Measurements from ENCODE around the gene XCR1. TPM values are rescaled to one million over a fixed set of nuclear protein-coding genes. Genes with fewer than 3 reads are reported as not detected.

Gene XCR1
- total RNA-seq, 4 donors from 2014 or later = 0.04 TPM; not detected in 3

DNA sequence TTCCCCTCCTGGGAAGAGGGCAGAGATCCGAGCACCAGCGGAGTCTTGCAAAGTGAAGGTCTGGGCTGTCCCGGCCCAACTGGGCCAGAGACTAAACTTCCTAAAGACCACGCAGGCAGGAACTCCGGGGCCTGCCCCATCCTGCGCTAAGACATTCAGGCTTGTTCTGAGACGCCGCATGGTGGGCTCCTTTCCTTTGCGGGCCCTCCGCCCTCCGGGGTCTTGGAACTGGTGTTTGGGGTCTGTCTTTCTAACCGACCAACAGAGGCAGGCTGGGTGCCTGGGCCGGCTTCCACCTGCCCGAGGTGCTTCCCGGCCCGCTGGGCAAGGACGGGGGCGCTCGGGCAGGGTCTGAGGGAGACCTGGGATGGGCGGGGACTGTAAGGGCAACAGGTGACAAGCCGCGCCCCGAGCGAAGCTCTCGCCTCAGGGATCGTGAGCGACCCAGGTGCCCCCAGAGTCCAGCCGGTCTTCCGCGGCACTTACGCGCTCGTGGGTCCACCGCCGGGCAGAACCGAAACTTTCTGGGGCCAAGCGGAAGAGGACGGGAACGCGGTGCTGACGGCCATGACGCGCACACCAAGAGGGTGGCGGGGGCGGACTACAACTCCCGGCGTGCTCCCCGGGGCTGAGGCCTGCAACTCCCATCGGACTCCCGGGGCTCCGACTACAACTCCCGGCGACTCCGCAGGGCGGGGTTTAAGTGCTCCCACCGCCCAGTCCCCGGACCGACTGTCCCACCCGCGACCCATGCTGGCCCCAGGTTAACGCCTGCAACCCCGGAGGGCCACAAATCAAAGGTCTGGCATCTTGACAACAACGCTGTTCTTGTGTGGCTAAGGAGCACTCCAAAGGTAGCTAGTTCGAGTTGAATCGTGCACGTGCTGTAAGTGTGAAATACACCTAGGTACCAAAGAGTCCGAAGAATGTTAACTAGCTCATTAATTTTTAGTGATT, 31.8 kb downstream of the XCR1 start, which contains the start of gene FYCO1:
Gene FYCO1 (minus strand): TSS at position 589 of the 957 bp plus-strand sequence. CDS start 10,914 bp downstream, outside the sequence.
- in situ Hi-C loops (cut with MboI; ENCODE audit: low sequenced_read_pairs in 4 of 4) = no loop called here
- TF ChIP-seq, protein P1, sequence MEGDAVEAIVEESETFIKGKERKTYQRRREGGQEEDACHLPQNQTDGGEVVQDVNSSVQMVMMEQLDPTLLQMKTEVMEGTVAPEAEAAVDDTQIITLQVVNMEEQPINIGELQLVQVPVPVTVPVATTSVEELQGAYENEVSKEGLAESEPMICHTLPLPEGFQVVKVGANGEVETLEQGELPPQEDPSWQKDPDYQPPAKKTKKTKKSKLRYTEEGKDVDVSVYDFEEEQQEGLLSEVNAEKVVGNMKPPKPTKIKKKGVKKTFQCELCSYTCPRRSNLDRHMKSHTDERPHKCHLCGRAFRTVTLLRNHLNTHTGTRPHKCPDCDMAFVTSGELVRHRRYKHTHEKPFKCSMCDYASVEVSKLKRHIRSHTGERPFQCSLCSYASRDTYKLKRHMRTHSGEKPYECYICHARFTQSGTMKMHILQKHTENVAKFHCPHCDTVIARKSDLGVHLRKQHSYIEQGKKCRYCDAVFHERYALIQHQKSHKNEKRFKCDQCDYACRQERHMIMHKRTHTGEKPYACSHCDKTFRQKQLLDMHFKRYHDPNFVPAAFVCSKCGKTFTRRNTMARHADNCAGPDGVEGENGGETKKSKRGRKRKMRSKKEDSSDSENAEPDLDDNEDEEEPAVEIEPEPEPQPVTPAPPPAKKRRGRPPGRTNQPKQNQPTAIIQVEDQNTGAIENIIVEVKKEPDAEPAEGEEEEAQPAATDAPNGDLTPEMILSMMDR (IDR thresholded peaks at IDR 0.05 in 4 of 5, conservative IDR thresholded peaks at IDR 0.05 in 1 of 5) = peak in 1 of 5 experiments; percentile 7
- peak; percentile 91 to 94 for TF ChIP-seq POLR2A (IDR thresholded peaks at IDR 0.05)
- intact Hi-C loops (cut with DNase I; ENCODE audit: low total_unique reads) = loop anchor here (10.0 kb wide), 1 partner anchor 441 kb away; no protein-coding TSS in a partner anchor
- no peaks in the 10 kb centered on the region for H3K36me3 ChIP-seq
- H3K4me3 ChIP-seq = peak within 1 kb of the TSS; percentile 83 to 98 (median 94)
- peaks cover 47 to 50% of the 10 kb centered on the region in 2 donors for H3K4me1 ChIP-seq
- DNase-seq (peak; percentile 95 to 96), ATAC-seq (peak; percentile 66 to 69)
- H3K9me3 ChIP-seq = no peaks in the 10 kb centered on the region
- H3K27me3 ChIP-seq = no peaks in the 10 kb centered on the region
- H3K27ac ChIP-seq = peak within 1 kb of the TSS; percentile 97 to 100 (median 100)

DNA sequence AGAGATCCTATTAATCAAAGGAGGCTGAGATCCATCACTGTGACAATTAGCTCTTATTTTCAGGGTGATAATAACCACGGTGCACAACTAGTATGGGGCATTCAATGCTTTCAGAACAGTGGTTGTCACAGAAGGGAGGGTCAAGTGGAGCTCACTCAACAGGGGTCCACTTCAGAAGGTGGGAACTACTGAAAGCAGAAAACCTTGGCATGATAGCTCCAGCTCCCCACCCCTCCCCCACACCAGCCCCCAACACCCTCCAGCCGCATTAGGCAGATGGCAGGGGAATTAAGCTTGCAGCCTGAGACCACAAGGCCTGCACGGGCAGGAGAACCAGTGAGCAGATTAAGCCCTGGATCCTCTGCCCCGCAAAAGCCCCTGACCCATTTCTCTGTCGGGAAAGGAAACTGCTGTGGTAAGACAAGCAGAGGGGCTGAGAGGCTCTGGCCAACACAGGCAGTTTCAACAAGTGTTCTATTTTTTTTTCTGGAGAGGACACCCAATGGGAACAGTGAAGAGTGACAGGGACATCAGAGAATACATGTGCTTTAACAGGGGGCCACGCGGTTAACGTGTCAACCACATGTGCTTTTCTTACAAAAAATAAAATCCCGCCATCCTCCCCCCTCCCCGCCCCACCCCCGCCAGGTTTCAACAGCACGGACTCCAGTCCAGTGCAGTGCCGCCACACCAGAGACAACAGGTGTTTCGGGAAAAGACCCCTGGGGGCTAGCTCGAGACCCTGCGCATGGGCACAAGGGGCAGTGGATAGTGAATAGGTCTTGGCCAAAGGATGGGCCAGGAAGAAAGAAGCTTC, 32.7 kb downstream of the XCR1 start:
- in situ Hi-C loops (cut with MboI; ENCODE audit: low sequenced_read_pairs in 4 of 4) = no loop called here
- Histone ChIP-seq H3K27me3 (no peaks in the 10 kb centered on the region), H3K9me3 (no peaks in the 10 kb centered on the region), H3K4me1 (peaks cover 56 to 58% of the 10 kb centered on the region in 2 donors), H3K27ac (peak overlapping the region; percentile 97 to 100 (median 100)), H3K4me3 (peak overlapping the region; percentile 83 to 98 (median 94)), H3K36me3 (no peaks in the 10 kb centered on the region)
- DNase-seq (no peak), ATAC-seq (peak; percentile 17 to 22)
- TF ChIP-seq POLR2A (IDR thresholded peaks at IDR 0.05) = no peak
- TF ChIP-seq, protein P1 (IDR thresholded peaks at IDR 0.05 in 4 of 5, conservative IDR thresholded peaks at IDR 0.05 in 1 of 5) = no peak
- intact Hi-C loops (cut with DNase I; ENCODE audit: low total_unique reads) = loop anchor here (10.0 kb wide), 1 partner anchor 440 kb away; no protein-coding TSS in a partner anchor

DNA sequence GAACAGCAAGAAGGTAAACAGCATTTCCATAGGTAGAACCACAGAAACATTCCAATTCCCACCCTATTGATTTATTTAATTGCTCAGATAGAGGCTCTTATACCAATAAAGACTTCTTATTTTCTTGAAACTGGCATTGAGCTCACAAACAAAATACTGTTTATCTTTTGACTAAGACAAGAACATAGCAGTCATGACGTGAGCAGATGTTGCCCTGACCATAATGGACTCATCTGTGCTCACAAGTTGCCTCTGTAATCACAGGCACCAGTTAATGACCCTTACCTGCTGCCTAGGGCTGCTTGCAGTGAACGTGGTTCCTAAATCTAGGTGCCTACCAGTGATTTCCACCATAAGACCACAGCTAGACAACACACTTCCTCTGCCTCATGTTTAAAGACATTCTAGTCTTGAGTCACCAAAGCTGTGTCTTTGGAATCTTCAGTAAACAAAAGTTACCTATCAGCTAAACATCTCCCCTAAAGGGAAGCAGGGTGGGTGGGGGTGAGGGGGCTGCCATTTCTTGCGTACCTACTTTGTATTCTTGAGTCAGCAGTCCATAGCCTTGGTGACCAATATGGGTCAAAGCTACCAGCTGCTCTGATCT, 33.8 kb downstream of the XCR1 start:
- intact Hi-C loops (cut with DNase I; ENCODE audit: low total_unique reads) (loop anchor here (10.0 kb wide), 1 partner anchor 439 kb away; no protein-coding TSS in a partner anchor), in situ Hi-C loops (cut with MboI; ENCODE audit: low sequenced_read_pairs in 4 of 4) (no loop called here)
- no peak overlapping the region for H3K4me3 ChIP-seq
- H3K9me3 ChIP-seq = no peaks in the 10 kb centered on the region
- no peak for DNase-seq
- H3K27me3 ChIP-seq = no peaks in the 10 kb centered on the region
- H3K4me1 ChIP-seq = peaks cover 67 to 69% of the 10 kb centered on the region in 2 donors
- peak overlapping the region; percentile 97 to 100 (median 100) for H3K27ac ChIP-seq
- ATAC-seq = no peak
- no peak for TF ChIP-seq POLR2A (IDR thresholded peaks at IDR 0.05)
- TF ChIP-seq, protein P1 (IDR thresholded peaks at IDR 0.05 in 4 of 5, conservative IDR thresholded peaks at IDR 0.05 in 1 of 5) = no peak
- H3K36me3 ChIP-seq = no peaks in the 10 kb centered on the region

DNA sequence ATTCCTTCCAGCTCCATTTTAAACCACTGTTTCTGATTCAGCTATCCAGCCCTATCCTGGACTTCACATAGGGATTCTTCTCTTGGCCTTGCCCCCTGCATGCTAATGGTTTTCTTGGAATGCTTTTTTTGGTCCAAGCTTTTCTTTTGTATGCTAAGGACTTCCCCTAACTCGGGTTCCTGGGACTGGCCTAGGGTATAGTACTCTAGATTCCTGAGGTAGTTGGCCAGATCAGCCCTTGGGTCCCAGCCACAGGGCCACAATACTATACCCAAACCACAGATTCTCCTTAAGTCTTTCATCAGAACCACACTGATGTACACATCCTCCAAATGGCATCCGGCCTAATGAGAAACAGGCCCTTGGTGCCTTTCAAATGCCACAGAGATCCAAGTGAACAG, 34.5 kb downstream of the XCR1 start:
- Histone ChIP-seq H3K9me3 (no peaks in the 10 kb centered on the region), H3K27me3 (no peaks in the 10 kb centered on the region), H3K27ac (peak overlapping the region; percentile 97 to 100 (median 100)), H3K4me1 (peaks cover 74 to 77% of the 10 kb centered on the region in 2 donors), H3K36me3 (no peaks in the 10 kb centered on the region), H3K4me3 (no peak overlapping the region)
- ATAC-seq (no peak), DNase-seq (no peak)
- TF ChIP-seq, protein P1 (IDR thresholded peaks at IDR 0.05 in 4 of 5, conservative IDR thresholded peaks at IDR 0.05 in 1 of 5) = no peak
- TF ChIP-seq POLR2A (IDR thresholded peaks at IDR 0.05) = no peak
- in situ Hi-C loops (cut with MboI; ENCODE audit: low sequenced_read_pairs in 4 of 4) = no loop called here
- intact Hi-C loops (cut with DNase I; ENCODE audit: low total_unique reads) = loop anchor here (10.0 kb wide), 1 partner anchor 438 kb away; no protein-coding TSS in a partner anchor
